GM18519 (cell line): ENCODE measurements around the gene TMED10.
"Not testable (repeated sequence)": the region's sequence is repeated elsewhere in the genome, so short reads cannot be mapped to it uniquely, and the experiment has no call there.

Experiments used
- ATAC-seq: cut with Tn5 transposase; IDR thresholded peaks from one replicate; pipeline ENCODE4 v1.9.1; 2021; ENCODE audit warnings: mild to moderate bottlenecking, moderate library complexity; ENCODE audit not compliant: unreplicated experiment, low FRiP score

TMED10 gene

GRCh38 chr14:75196064-75196463 lies 19.7 kb upstream of the TMED10 start:
- ATAC-seq = no peak

- ATAC-seq = no peak
Observed at GRCh38 chr14:75191100-75191499, 14.7 kb upstream of the TMED10 start.

- no peak for ATAC-seq
Observed at GRCh38 chr14:75190023-75190422, 13.6 kb upstream of the TMED10 start.

- ATAC-seq = no peak
Observed at GRCh38 chr14:75188520-75189268, 12.3 kb upstream of the TMED10 start.

GRCh38 chr14:75188086-75188485 lies 11.7 kb upstream of the TMED10 start:
- ATAC-seq = no peak

GRCh38 chr14:75186953-75187352 lies 10.5 kb upstream of the TMED10 start:
- ATAC-seq = no peak

GRCh38 chr14:75185251-75186040 lies 9.0 kb upstream of the TMED10 start:
- ATAC-seq = no peak

GRCh38 chr14:75184492-75184891 lies 8.1 kb upstream of the TMED10 start:
- peak; percentile 62 for ATAC-seq

- ATAC-seq = no peak
Observed at GRCh38 chr14:75184039-75184438, 7.6 kb upstream of the TMED10 start.

- no peak for ATAC-seq
Observed at GRCh38 chr14:75183225-75183624, 6.8 kb upstream of the TMED10 start.

GRCh38 chr14:75182821-75183220 lies 6.4 kb upstream of the TMED10 start:
- no peak for ATAC-seq

- not testable (repeated sequence) for ATAC-seq
Observed at GRCh38 chr14:75182163-75182562, 5.8 kb upstream of the TMED10 start.

GRCh38 chr14:75181293-75182062 lies 5.1 kb upstream of the TMED10 start:
- no peak for ATAC-seq

GRCh38 chr14:75175677-75176141 lies 703 bp downstream of the TMED10 start:
- peak; percentile 3 for ATAC-seq

GRCh38 chr14:75174066-75174465 lies 2.3 kb downstream of the TMED10 start:
- no peak for ATAC-seq

GRCh38 chr14:75170772-75171171 lies 5.6 kb downstream of the TMED10 start:
- ATAC-seq = no peak

GRCh38 chr14:75168586-75169335 lies 7.7 kb downstream of the TMED10 start:
- ATAC-seq = no peak

GRCh38 chr14:75167325-75167724 lies 9.1 kb downstream of the TMED10 start:
- no peak for ATAC-seq

- ATAC-seq = no peak
Observed at GRCh38 chr14:75165586-75166391, 10.6 kb downstream of the TMED10 start.
